GM10266 (cell line): ENCODE data around the gene CHI3L2.
A peak's percentile ranks its signal among the peaks of the same experiment; 100 is the strongest.

Experiments used
- DNase-seq: peaks from one replicate; pipeline ENCODE4 v3.0.0; 2012; ENCODE audit errors: extremely low spot score
- TF ChIP-seq, protein P1 (sequence below): IDR thresholded peaks from 2 replicates; pipeline ENCODE4 v1.5.1; 2012; ENCODE audit warnings: mild to moderate bottlenecking, low read depth; ENCODE audit not compliant: control insufficient read depth, insufficient read depth; ENCODE audit errors: missing control alignments

Gene CHI3L2

DNA sequence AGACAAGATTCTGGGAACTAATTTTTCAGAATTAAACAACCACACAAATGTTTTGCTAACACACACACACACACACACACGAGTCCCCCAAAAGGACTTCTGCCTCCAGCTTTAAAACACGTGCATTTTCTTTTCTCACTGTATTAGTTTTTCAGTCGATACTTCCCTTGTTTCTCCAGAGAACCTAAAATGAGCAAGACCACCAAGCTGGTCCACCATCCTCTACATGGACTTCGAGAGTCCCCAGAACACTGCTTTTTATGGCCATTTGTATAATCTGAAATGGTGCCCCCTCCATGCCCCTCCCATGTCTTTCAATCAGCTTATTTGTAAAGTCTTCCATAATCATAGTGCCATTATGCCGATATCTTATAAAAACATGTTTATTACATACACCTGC, 10.8 kb upstream of the CHI3L2 start:
- no peak for DNase-seq
- TF ChIP-seq, protein P1, sequence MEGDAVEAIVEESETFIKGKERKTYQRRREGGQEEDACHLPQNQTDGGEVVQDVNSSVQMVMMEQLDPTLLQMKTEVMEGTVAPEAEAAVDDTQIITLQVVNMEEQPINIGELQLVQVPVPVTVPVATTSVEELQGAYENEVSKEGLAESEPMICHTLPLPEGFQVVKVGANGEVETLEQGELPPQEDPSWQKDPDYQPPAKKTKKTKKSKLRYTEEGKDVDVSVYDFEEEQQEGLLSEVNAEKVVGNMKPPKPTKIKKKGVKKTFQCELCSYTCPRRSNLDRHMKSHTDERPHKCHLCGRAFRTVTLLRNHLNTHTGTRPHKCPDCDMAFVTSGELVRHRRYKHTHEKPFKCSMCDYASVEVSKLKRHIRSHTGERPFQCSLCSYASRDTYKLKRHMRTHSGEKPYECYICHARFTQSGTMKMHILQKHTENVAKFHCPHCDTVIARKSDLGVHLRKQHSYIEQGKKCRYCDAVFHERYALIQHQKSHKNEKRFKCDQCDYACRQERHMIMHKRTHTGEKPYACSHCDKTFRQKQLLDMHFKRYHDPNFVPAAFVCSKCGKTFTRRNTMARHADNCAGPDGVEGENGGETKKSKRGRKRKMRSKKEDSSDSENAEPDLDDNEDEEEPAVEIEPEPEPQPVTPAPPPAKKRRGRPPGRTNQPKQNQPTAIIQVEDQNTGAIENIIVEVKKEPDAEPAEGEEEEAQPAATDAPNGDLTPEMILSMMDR, result no peak

DNA sequence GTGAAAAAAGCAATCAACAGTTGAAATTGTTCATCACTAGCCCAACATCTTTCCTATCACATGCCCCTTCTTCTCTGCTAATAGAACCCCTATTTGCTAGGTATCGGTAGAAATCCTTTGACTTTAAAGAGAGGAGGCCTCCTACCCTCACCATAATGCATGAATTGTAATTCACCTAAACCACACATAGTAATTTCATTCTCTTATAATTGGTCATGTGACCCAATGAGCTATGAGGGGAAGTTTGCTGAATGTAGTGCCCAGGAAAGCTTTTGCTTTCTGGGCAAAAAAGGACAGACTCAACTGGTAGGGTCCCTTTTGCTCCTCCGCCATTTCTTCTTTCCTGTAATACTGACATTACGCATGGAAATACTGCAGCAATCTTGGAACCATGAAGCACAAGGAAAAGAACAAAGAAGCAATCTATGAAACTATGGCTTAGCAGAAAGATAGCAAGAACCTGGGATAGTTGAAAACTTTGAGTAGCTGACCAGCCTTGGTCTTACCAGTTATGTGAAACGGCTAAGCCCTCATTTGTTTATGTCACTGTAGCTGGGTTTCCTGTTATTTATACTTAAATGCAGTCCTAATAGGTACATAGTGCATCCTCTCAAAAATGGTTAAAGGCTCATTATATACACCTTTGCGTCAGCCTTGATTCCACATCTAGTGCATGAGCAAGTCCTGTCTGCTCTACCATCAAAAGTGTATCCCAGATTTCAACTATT, 10.2 kb upstream of the CHI3L2 start:
- TF ChIP-seq, protein P1, result no peak
- no peak for DNase-seq

DNA sequence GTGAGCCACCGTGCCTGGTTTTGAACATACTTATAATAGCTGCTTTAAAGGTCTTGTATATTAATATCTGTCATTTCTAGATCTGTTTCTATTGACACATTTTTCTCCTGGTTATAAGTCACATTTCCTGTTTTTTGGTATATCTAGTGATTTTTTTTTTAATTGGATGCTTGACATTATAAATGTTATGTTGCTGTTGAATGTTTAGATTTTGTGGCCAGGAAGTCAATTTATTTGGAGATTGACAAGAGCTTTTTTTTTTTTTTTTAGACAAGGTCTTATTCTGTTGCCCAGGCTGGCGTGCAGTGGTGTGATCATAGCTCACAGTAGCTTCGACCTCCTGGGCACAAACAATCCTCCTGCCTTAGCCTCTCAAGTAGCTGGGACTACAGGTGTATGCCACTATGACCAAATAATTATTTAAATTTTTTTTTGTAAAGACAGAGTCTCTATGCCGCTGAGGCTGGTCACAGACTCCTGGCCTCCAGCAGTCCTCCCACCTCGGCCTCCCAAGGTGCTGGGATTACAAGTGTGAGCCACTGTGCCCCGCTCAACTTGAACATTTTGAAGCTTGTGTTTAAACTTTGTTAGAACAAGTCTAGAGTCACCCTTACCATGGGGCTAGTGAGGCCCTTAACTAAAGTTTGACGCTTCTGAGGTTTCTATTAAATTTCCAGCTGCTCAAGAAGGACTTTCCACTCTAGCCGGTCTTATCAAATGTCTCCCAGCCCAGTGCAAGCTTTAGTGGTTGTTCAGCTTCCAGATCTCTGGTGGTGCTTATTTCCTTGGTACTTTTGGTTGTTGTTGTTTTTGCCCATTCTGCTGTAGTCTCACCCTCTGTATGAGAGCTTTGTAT, 8.6 kb upstream of the CHI3L2 start:
- TF ChIP-seq, protein P1, result no peak
- no peak for DNase-seq

DNA sequence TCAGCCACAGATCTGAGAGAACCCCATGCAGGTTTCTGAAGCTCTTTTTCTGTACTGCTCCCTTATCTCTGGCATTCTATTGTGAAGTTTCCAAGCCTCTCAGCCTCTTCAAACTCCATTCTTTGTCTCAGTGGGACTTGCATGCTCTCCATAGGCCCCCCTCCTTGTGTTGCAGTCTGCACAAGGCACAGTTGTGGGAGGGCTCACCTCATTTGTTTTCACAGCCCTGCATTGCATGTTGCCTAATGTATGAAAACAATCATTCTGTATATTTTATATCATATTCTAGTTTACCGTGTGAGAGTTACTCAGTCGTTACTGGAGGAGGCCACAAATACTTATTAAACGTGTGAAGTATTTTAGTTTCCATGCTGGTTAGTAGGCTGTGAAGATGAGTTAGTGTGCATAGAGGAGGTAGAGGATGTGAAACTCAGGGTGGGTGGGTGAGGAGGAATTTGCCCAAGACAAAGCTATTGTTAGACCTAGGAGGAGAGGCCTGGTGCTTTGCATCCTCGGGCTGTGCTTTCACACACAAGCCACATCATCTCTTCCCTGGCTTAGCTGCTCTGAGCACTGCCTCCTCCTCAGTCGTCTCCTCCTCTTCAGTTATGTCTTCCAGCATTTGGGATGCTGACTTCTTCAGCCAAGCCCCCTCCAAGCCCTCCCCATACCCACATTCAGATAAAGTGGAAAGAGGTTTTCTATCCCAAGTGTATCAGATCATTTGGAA, 7.8 kb upstream of the CHI3L2 start:
- TF ChIP-seq, protein P1, result no peak
- DNase-seq, result peak; percentile 62

DNA sequence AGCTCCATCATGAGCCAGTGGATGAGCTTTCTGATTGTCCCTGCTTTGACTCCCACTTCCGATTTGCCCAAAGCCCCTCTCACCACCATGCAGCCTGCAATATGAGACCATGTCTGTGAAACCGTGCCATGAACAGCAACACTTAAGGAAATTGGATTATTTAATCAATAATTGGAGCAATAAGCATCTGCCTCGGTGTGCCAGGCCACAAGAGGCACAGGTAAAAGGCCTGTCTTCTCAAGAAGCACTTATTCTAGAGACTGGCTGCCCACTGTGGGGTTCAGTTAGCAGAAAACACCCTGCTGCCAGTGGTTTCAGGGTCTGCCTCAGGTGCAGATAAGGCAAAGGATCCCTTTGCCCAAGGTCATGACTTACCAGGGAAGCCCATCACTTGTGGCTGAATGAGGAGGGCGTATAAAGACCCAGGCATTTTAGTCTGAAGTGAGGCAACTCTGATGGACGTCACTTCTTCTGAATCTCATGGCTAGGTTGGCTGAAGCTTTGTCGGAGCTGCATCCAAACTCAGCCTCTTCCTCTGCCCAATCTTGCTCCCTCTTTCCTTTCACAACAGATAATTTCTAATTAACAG, 7.1 kb upstream of the CHI3L2 start:
- TF ChIP-seq, protein P1, result no peak

DNA sequence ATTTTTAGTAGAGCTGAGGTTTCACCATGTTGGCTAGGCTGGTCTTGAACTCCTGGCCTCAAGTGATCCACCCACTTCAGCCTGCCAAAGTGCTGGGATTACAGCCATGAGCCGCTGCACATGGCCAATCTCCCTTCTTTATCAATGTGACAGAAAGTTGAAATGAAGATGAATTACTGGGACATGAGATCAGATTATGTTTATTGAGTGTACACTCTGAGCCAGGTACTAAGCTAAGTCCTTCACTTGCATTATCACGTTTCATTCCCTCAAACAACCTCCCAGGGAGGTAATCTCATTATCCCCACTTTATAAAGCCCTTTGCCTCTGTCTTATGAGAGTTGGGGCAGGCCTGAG, 6.3 kb upstream of the CHI3L2 start:
- TF ChIP-seq, protein P1, result no peak
- no peak for DNase-seq

More for the DNA sequence above, 7.1 kb upstream of the CHI3L2 start:
- DNase-seq, result no peak
